ENCODE results near the gene TBC1D30. TPM values are rescaled to one million over a fixed set of nuclear protein-coding genes. Genes with fewer than 3 reads are reported as not detected.
A peak's percentile ranks its signal among the peaks of the same experiment; 100 is the strongest.

TBC1D30 gene
- total and polyA plus RNA-seq, 2 donors from 2014 or later, result 4.2 to 8.7 TPM

DNA sequence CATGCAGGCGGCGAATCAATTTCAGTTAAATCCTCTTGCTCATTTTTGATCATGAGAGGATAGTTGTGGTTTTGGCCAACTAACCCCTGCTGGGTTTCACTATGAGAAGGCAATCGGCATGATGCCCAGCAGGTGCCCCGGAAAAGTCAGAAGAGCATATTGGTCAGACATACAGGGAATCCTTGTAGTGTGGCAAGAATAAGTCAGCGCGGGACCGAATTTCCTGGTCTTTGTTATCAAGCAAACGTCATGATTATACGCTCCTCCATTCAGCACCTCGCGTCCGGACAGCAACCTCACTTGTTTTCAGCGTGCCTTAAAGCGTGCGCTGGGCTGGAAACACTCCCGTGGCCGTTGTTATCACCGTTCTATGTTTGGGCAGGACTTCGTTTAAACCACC, 1.8 kb downstream of the TBC1D30 start:
- Histone ChIP-seq H3K9ac (ENCODE audit: low read length in 3 of 3) (no peak overlapping the region), H3K4me1 (ENCODE audit: control insufficient read depth in 2 of 3, insufficient read depth in 2 of 3, low read depth in 1 of 3, low read length in 3 of 3) (peaks cover 0 to 6% (median 6%) of the 10 kb centered on the region in 3 donors), H3K27ac (ENCODE audit: low read depth in 2 of 2, low read length in 2 of 2) (no peak overlapping the region), H3K9me3 (ENCODE audit: control insufficient read depth in 2 of 3, insufficient read depth in 1 of 3, low read length in 3 of 3) (peaks cover 0 to 5% (median 0%) of the 10 kb centered on the region in 3 donors), H3K27me3 (ENCODE audit: control insufficient read depth, insufficient read depth, low read length) (peaks cover 15% of the 10 kb centered on the region), H3K4me3 (ENCODE audit: low read length in 3 of 3) (peak overlapping the region in 1 of 3 donors; percentile 23), H3K36me3 (ENCODE audit: control insufficient read depth in 2 of 3, insufficient read depth in 3 of 3, low read length in 3 of 3) (no peaks in the 10 kb centered on the region)
- TF ChIP-seq, protein P1, sequence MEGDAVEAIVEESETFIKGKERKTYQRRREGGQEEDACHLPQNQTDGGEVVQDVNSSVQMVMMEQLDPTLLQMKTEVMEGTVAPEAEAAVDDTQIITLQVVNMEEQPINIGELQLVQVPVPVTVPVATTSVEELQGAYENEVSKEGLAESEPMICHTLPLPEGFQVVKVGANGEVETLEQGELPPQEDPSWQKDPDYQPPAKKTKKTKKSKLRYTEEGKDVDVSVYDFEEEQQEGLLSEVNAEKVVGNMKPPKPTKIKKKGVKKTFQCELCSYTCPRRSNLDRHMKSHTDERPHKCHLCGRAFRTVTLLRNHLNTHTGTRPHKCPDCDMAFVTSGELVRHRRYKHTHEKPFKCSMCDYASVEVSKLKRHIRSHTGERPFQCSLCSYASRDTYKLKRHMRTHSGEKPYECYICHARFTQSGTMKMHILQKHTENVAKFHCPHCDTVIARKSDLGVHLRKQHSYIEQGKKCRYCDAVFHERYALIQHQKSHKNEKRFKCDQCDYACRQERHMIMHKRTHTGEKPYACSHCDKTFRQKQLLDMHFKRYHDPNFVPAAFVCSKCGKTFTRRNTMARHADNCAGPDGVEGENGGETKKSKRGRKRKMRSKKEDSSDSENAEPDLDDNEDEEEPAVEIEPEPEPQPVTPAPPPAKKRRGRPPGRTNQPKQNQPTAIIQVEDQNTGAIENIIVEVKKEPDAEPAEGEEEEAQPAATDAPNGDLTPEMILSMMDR (IDR thresholded peaks at IDR 0.05; ENCODE audit: borderline replicate concordance, extremely low read depth, insufficient read depth), result no peak
- intact Hi-C loops (cut with DNase I), result no loop called here
- DNase-seq (peak; percentile 73 to 92 (median 85)), FAIRE-seq (no peak)

DNA sequence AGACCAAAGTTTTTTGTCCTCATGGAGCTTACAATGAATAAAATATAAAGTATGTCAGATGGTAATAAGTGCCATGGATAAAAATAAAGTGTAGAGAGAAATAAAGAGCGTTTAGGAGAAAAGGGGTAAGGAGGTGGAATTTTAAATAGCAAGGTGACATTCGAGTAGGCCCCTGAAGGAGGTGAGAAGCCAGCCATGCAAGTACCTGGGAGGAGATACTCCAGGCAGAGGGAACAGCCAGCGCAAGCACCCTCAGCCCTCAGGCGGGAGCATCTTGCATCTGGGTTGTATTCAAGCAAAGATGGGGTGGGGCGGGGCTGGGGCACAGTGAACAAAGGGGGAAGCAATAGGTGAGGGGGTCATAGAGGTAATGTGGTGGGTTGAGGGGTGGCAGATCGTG, 4.3 kb downstream of the TBC1D30 start:
- Histone ChIP-seq H3K4me3 (ENCODE audit: low read length in 3 of 3) (no peak overlapping the region), H3K9me3 (ENCODE audit: control insufficient read depth in 2 of 3, insufficient read depth in 1 of 3, low read length in 3 of 3) (no peaks in the 10 kb centered on the region), H3K27ac (ENCODE audit: low read depth in 2 of 2, low read length in 2 of 2) (no peak overlapping the region), H3K9ac (ENCODE audit: low read length in 3 of 3) (no peak overlapping the region), H3K27me3 (ENCODE audit: control insufficient read depth, insufficient read depth, low read length) (peaks cover 15% of the 10 kb centered on the region), H3K36me3 (ENCODE audit: control insufficient read depth in 2 of 3, insufficient read depth in 3 of 3, low read length in 3 of 3) (no peaks in the 10 kb centered on the region), H3K4me1 (ENCODE audit: control insufficient read depth in 2 of 3, insufficient read depth in 2 of 3, low read depth in 1 of 3, low read length in 3 of 3) (peaks cover 0 to 6% (median 6%) of the 10 kb centered on the region in 3 donors)
- intact Hi-C loops (cut with DNase I), result no loop called here
- TF ChIP-seq, protein P1 (IDR thresholded peaks at IDR 0.05; ENCODE audit: borderline replicate concordance, extremely low read depth, insufficient read depth), result no peak
- DNase-seq, result no peak
- FAIRE-seq, result no peak

DNA sequence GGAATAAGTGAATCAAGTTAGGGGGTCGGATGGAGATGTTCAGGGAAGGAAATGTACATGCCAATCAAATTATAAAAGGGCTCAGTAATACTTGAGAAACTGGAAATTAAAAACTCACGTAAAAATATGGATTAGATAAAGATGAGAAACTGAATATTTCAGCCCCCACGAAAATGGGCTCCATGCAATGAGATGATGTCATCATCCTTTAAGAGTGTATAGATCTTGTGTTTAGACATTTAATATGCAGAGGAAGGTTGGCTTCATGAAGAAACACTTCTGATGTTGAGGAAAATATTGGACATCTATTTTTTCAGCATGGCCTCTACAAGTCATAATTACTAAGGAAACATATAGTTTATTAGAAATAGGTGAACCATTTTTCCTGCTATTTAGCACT, 9.5 kb downstream of the TBC1D30 start:
- FAIRE-seq, result no peak

More for the DNA sequence above, 9.5 kb downstream of the TBC1D30 start:
- intact Hi-C loops (cut with DNase I), result no loop called here
- Histone ChIP-seq H3K27ac (ENCODE audit: low read depth in 2 of 2, low read length in 2 of 2) (no peak overlapping the region), H3K4me3 (ENCODE audit: low read length in 3 of 3) (no peak overlapping the region), H3K4me1 (ENCODE audit: control insufficient read depth in 2 of 3, insufficient read depth in 2 of 3, low read depth in 1 of 3, low read length in 3 of 3) (no peaks in the 10 kb centered on the region), H3K36me3 (ENCODE audit: control insufficient read depth in 2 of 3, insufficient read depth in 3 of 3, low read length in 3 of 3) (no peaks in the 10 kb centered on the region), H3K9me3 (ENCODE audit: control insufficient read depth in 2 of 3, insufficient read depth in 1 of 3, low read length in 3 of 3) (no peaks in the 10 kb centered on the region), H3K9ac (ENCODE audit: low read length in 3 of 3) (no peak overlapping the region), H3K27me3 (ENCODE audit: control insufficient read depth, insufficient read depth, low read length) (no peaks in the 10 kb centered on the region)
- TF ChIP-seq, protein P1 (IDR thresholded peaks at IDR 0.05; ENCODE audit: borderline replicate concordance, extremely low read depth, insufficient read depth), result no peak
- DNase-seq, result no peak
